ENCODE results near the gene CCDC154. TPM values are rescaled to one million over a fixed set of nuclear protein-coding genes. Genes with fewer than 3 reads are reported as not detected.
"Not testable (repeated sequence)": the region's sequence is repeated elsewhere in the genome, so short reads cannot be mapped to it uniquely, and the experiment has no call there.

The CCDC154 gene
- total RNA-seq, 2 donors from 2014 or later: 2.6 to 3.6 TPM

DNA sequence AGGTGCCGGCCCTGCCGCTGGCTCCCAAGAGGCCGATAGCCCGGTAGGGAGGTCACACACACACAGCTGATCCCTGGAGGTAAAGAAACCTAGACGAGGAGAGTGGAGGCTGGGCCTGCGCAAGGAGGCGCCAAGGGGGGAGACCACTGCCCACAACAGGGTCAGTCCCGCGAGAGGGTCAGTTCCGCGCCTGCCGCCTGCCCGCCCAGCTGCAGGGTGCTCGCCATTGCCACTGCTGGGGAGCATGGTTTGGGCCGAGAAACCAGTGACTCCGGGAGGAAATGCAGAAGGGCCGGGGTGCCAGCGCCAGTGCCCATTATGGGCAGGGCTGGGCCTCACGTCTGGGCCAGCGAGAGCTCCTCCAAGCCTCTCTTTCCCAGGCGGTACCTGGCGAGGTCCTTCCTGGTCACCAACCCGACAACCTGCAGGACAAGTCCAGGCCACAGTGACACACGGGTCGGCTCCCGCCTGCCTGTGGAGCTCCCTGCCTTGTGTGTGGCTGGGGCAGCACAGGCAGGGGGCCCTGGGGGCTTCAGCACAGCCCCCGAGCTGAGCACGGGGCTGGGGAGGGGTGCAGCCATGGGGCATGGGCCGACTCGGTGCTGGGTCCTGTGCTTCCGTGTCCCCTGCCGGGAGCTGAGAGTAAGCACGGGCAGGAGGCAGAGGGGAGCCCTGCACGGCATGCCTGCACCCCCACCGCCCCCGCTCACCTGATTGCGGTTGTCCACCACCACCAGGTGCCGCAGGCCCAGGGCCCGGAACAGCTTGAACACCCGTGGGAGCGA, 2.1 kb upstream of the CCDC154 start:
- ATAC-seq (no peak), DNase-seq (ENCODE audit: low spot score in 2 of 2) (no peak)
- no peaks in the 10 kb centered on the region for H3K9me3 Mint-ChIP-seq
- H3K27ac Mint-ChIP-seq: no peak overlapping the region
- H3K36me3 Mint-ChIP-seq: no peaks in the 10 kb centered on the region

DNA sequence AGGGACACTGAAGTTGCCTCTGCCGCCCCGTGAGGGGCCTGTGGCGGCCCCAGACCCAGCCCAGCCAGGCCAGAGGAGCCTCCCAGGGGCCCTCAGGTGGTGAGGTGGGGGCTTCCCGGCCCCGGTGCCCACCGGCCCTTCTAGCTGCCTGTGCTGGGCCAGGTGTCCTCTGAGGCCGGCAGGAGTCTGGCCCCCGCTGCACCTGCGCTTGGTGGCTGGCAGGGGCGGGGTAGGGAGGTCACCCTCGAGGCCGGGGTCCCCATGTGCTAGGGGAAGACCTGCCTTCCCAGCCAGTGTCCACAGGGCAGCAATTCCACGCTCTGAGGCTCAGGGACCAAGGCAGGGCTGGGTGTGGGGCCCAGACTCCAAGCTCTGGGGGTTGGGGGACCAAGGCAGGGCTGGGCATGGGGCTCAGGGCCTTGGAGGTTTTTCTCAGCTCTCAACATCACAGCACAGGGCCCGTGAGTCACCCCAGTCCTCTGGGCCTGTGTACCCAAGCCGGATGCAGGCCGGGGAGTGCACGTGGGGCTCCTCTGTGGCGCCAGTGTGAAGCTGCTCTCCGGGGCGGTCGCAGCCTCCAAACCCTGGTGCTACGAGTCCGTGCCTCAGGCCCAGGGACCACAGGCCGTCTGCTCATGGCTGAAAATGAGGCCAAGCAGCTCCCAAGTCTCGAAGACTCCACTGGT, 1.3 kb upstream of the CCDC154 start:
- H3K36me3 Mint-ChIP-seq: no peaks in the 10 kb centered on the region
- no peak overlapping the region for H3K27ac Mint-ChIP-seq
- DNase-seq (ENCODE audit: low spot score in 2 of 2) (no peak), ATAC-seq (no peak)
- H3K9me3 Mint-ChIP-seq: no peaks in the 10 kb centered on the region

DNA sequence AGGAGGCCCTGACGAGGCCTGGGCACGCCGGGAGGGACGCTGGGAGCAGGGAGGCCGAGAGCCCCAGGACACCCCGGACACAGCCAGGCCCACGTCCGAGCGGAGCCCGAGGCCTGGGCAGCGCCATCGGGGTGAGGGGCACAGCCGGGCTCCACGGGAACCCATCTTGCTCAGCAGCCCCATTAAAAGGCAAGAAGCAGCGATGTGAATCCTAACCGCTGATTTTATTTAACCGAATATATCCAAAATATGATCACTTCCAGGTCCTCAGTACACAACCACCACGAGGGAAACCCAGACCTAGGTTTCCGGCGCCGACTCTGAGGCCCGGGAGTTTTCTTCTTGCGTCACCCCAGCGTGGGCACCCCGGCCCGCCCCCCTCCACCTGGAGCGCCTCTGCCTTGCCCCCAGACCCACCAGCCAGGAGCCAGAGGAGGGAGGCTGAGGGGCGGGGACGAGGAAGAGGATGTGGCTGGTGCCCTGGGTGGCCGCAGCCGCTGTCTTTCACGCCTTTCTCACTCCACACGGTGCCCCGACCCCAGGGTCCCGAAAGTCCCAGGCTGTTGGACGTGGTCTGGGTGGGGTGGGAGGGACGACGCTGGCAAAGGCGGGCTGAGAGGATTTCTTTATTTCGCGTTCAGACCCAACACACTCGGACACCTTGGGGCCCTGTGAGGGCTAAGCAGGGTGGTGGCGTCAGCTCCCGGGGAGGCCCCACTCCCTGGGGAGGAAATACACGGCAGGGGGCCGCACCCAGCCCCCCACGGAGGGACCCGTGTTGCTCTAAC, 568 bp upstream of the CCDC154 start:
- no peak overlapping the region for H3K27ac Mint-ChIP-seq
- DNase-seq (ENCODE audit: low spot score in 2 of 2) (no peak), ATAC-seq (no peak)
- no peaks in the 10 kb centered on the region for H3K36me3 Mint-ChIP-seq
- H3K9me3 Mint-ChIP-seq: no peaks in the 10 kb centered on the region

DNA sequence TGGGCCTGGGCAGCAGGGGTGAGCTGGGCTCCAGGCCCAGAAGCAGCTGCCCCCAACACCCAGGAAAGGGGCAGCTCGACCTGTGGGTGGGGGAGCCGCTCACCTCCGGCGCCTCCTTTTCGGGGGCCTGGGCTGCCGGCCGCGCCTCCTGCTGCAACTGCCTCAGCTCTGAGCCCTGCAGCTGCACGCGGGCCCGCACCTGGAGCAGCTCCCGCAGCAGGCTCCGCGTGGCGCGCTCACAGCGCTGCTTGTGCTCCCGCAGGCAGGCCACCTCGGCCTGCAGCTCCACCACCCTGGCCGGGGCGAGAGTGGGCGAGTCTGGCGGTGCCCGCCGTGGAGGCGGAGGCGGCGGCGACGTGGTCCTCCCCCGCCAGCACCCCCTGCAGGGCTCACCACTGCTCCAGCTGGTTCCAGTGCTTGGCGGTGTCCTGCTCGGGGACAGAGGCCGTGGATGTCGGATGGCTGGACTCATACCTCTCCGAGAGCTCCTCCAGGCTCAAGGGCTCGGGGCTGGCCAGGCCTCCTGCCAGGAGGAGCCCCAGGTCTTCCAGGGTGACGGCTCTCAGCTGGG, 868 bp downstream of the CCDC154 start:
- no peaks in the 10 kb centered on the region for H3K9me3 Mint-ChIP-seq
- no peak for ATAC-seq

DNA sequence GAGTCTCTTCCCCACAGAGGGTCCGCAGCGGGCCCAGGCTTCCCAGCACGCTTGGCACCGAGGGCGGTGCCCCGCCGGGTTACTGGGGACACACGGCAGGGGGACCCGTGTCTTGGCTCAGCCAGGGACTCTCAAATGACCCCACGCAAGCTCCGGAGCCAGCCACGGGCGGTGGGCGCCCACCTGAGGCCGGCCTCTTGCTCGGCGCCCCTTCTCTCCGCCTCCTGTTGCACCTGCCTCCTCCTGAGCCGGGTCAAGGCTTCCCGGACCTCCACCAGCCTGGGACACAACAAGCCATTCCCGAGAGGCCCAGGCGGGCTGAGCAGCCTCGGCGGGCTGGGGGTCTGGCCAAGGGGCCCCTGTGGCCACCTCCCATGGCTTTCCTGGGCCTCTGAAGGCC, 1.7 kb downstream of the CCDC154 start:
- ATAC-seq (no peak), DNase-seq (ENCODE audit: low spot score in 2 of 2) (no peak)
- Mint-ChIP-seq H3K9me3 (no peaks in the 10 kb centered on the region), H3K27ac (no peak overlapping the region), H3K36me3 (no peaks in the 10 kb centered on the region)

More for the DNA sequence above, 868 bp downstream of the CCDC154 start:
- Mint-ChIP-seq H3K27ac (no peak overlapping the region), H3K36me3 (no peaks in the 10 kb centered on the region)
- DNase-seq (ENCODE audit: low spot score in 2 of 2): no peak

DNA sequence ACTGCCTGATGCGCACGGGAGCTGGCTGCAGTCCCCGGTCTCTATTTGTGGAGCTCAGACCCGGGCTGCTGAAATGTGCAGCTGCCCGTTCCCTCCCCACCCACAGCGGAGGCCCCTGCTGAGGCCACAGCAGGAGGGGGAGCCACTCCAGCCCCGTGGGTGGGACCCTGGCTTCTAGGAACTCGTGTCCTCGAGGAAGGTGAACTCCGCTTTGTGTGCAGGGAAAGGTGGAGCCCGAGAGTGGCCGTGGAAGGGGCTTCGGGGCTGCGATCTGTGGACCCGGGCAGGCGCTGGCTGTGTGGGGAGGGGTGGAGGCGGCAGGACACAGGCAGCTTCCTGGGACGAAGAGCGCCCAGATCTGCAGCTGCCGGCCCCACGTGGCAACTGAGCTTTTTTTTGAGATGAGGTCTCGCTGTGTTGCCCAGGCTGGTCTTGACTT, 2.9 kb downstream of the CCDC154 start:
- Mint-ChIP-seq H3K9me3 (no peaks in the 10 kb centered on the region), H3K36me3 (no peaks in the 10 kb centered on the region), H3K27ac (no peak overlapping the region)
- no peak for ATAC-seq
- DNase-seq (ENCODE audit: low spot score in 2 of 2): no peak

DNA sequence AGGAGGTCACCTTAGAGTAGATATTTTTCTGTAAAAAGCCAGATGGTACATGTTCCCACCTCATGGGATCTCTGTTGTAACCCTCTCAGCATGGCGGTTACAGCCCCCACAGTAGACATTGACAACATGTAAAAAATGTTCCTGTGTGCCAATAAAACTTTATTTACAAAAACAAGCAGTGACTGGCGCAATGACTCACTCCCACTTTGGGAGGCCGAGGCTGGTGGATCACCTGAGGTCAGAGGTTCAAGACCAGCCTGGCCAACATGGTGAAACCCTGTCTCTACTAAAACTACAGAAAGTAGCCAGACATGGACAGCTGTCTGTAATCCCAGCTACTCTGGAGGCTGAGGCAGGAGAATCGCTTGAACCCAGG, 4.7 kb downstream of the CCDC154 start:
- H3K9me3 Mint-ChIP-seq; DNase-seq (ENCODE audit: low spot score in 2 of 2); H3K36me3 Mint-ChIP-seq; H3K27ac Mint-ChIP-seq; ATAC-seq: not testable (repeated sequence)

DNA sequence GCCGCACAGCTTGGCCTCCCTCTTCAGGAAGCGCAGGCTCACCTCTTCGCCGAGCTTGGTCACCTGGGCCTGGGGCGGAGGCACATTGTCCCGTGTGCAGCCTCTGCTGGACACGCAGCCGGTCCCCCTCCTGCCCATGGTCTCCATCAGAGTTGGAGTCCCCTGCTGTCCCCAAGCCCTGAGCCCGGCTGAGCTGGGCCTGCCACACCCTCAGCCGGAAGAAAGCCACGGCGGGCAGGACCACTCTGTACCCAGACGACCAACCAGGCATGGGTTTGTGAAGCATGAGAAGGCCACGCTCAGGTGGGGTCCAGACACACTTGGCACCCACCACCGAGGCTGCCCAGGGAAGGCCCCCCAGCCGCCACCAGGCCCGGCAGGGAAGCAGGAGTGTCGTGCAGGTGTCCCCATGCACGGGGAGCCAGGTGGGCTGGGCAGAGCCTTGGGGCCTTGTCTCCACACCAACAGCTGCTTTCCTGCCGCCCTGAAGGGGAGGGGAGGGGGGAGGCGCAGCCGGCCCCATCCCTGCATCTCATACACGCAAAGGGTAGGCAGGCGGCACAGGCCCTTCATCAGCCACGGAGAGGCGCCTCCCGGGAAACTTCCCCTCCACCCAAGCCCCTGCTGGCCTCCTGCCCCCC, 5.2 kb downstream of the CCDC154 start:
- ATAC-seq: no peak
- no peaks in the 10 kb centered on the region for H3K36me3 Mint-ChIP-seq
- no peak for DNase-seq (ENCODE audit: low spot score in 2 of 2)
- H3K9me3 Mint-ChIP-seq: no peaks in the 10 kb centered on the region
- H3K27ac Mint-ChIP-seq: no peak overlapping the region

DNA sequence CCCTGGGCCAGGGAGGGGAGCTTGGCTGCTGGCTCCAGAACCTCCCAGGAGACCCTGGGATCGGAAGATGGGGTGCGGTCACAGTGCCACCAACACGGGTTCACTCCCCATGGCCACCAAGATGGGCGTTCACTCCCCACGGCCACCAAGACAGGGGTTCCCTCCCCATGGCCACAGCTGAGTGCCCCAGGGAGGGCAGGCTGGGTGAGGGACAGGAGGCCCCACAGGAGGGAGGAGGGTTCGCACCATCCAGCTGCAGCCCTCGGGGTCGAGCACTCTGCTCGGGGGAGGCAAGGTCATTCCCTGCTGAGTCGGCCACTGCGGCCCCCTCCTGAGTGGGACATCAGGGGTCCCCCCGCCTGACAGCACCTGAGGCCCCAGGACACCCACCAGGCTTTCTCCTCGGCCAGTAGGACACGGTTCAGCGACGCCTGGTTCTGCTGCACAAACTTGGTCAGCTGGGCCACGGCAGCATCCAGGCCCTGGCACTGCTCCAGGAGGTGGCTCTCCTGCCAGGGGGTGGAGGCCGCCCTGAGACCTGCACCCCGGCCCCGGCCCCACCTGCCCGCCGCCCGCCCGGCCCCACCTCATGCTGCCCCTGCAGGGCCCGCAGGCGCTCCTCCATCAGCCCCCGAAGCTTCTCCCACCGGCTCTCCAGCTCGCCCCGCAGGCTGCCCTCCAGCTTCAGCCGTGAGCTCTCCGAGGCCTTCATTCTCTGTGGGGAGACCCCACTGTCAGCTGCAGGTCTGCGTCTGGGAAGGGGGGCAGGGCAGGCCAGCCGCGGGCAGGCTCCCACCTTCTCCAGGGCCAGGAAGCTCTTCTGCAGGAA, 5.9 kb downstream of the CCDC154 start:
- Mint-ChIP-seq H3K36me3 (no peaks in the 10 kb centered on the region), H3K9me3 (no peaks in the 10 kb centered on the region), H3K27ac (no peak overlapping the region)
- ATAC-seq (no peak), DNase-seq (ENCODE audit: low spot score in 2 of 2) (no peak)

DNA sequence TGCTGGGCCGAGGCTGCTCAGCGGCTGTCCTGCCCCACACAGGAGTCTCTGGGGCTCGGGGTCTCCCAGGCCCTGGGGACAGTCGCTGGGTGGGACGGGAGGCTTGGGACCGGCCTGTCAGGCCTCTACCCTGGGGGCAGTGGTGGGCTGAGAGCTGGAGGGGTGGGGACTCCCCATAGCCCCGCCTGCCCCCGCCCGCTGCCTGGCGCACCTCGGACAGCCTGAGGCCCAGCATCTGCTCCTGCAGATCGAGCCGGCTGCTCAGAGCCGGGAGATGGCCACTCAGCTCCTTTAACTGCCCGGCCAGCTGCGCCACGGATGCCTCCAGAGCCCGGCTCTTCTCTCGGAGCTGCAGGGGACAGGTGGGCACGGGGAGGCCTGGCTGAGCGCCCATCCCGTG, 6.8 kb downstream of the CCDC154 start:
- ATAC-seq (no peak), DNase-seq (ENCODE audit: low spot score in 2 of 2) (no peak)
- Mint-ChIP-seq H3K36me3 (no peaks in the 10 kb centered on the region), H3K9me3 (no peaks in the 10 kb centered on the region), H3K27ac (no peak overlapping the region)

DNA sequence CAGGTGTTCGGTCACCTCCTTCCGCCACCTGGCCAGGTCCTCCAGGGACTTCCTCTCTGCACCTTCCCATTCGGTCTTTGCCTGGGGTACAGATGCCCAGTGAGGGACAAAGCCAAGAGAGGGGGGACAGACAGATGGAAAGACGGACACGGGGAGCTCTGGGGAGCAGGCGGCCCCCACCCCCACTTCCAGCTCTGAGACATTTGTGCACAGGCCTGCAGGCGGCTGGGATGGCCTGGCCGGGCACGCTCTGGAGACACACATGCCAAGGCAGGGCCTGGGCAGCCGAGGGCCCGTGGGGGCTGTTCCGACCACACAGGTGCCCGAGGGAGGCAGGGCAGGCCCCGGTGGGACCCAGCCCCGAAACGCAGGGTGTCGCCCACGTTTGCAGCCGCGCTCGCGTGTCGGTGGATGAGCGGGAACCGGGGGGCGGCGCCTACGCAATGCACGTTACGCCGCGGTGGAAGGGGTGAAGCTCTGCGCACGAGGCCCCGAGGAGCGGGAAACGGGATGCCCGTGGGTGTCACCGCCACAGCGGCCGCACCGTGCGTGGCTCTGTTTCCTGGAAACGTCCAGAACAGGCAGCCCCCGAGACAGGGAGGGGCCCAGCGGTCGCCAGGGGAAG, 7.5 kb downstream of the CCDC154 start:
- DNase-seq (ENCODE audit: low spot score in 2 of 2): no peak
- Mint-ChIP-seq H3K9me3 (no peaks in the 10 kb centered on the region), H3K36me3 (no peaks in the 10 kb centered on the region), H3K27ac (no peak overlapping the region)
- no peak for ATAC-seq

DNA sequence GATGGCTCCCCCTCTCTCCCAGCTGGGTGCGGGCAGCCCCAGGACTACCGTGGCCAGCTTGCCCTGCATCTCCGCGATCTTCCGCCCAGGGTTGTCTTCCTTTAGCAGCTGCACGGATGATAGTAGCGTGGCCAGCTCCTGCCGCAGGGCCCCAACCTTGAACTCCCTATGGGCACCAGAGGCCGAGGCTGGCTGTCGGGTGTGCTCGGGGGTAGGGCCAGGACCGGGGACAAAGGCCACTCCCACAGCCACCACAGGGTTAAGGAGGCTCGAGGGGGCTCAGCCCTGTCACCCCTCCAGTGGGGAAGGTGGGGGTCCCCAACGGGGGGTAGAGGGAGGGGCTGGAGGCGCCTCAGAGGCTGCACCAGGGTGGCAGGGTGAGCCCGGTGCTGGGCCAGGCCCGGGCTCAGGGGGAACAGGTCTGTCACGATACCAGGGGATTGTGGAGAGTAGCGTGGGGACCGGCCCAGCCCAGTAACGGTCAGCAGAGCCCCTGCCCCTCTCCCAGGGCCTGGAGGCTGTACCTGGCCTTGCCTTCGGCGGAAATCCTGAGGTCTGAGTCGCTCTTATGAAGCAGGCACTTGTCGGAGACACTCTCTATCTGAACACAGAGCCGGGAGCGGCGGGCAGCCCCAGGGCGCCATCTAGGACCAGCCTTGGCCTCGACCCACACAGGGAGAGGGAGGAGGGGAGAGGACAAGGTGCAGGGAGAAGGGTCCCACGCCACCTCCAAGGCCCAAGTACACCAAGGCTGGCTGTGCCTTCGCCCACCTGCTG, 8.2 kb downstream of the CCDC154 start:
- no peaks in the 10 kb centered on the region for H3K9me3 Mint-ChIP-seq
- no peak for DNase-seq (ENCODE audit: low spot score in 2 of 2)
- no peak for ATAC-seq
- no peaks in the 10 kb centered on the region for H3K36me3 Mint-ChIP-seq
- no peak overlapping the region for H3K27ac Mint-ChIP-seq

DNA sequence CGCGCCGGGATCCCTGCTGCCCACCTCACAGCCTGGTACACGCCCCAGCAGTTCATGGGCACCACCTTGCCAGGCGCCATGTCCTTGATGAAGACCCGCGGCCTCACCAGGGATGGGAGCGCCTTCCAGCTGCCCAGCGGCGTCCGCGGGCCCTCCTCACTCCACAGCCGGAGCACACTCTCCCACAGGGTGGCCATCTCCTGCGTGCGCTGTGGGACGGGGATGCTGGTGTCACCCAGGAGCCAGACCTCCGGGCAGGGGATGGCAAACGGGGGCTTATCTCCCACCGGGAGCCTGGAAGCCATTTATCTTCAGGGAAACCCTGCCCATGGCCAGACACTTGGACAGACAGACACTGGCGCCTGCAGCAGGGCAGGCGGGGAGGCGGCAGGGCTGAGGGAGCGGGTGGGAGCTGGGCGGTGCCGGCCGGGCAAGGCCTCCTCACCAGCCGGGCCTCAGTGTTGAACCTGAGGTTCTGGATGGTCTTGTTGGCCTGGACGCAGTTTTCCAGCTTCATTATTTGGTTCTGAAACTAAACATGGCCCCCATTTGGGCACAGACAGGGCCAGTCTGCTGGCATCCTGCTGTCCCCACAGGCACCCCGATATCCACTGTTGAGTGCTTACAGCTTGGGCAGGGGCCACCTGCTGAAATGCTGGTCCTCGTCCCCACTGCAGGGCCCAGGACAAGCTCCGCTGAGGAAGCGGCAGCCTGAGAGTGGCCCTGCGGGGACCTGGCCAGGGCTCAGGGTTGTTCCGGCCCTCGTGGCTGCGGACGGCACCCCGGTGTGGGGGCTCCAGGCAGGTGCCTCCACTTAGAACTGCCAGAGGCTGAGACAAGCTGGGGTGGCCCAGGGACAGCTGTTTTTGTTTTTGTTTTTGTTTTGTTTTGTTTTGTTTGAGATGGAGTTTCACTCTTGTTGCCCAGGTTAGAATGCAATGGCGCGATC, 9.4 kb downstream of the CCDC154 start:
- no peak overlapping the region for H3K27ac Mint-ChIP-seq
- ATAC-seq: no peak
- no peaks in the 10 kb centered on the region for H3K36me3 Mint-ChIP-seq
- no peak for DNase-seq (ENCODE audit: low spot score in 2 of 2)
- H3K9me3 Mint-ChIP-seq: no peaks in the 10 kb centered on the region

DNA sequence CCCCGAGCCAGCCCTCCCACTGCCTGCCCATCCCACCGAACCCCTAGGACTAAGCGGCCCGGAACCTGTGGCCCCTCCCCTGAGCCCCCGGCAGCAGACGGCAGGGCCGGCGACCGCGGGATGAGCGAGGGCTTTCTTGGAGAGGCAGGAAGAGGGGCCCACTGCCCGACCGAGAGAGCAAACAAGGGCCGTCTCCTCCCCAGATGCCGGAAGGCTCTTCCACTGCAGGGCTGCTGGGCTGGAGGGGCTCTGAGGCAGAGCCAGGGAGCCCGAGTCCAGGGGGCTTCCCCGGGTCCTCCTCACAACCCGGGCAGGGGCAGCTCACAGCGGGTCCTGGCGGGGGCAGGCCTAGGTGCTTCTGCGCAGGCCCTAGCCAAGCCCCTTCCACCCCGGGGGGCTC, 10.6 kb downstream of the CCDC154 start:
- H3K27ac Mint-ChIP-seq: no peak overlapping the region
- no peaks in the 10 kb centered on the region for H3K9me3 Mint-ChIP-seq
- no peak for DNase-seq (ENCODE audit: low spot score in 2 of 2)
- ATAC-seq: no peak
- no peaks in the 10 kb centered on the region for H3K36me3 Mint-ChIP-seq

All from activated naive CD4-positive, alpha-beta T cell treated with anti-CD3 and anti-CD28 coated beads, Interleukin-2, amount 50 U/mL, for 72 hours (primary cell).